ENCODE data around the gene SPACA5B.
"Not testable (repeated sequence)": the region's sequence is repeated elsewhere in the genome, so short reads cannot be mapped to it uniquely, and the experiment has no call there.

The SPACA5B gene

GRCh38 chrX:48179691-48180090 lies 49.3 kb downstream of the SPACA5B start:
- peak; percentile 79 for DNase-seq (ENCODE audit: low read depth)
- no peak for TF ChIP-seq CTCF (IDR thresholded peaks at IDR 0.05; ENCODE audit: insufficient read depth, low read depth, low read length, missing control alignments)
- no peak overlapping the region for H3K4me3 ChIP-seq (ENCODE audit: low read length)

DNA sequence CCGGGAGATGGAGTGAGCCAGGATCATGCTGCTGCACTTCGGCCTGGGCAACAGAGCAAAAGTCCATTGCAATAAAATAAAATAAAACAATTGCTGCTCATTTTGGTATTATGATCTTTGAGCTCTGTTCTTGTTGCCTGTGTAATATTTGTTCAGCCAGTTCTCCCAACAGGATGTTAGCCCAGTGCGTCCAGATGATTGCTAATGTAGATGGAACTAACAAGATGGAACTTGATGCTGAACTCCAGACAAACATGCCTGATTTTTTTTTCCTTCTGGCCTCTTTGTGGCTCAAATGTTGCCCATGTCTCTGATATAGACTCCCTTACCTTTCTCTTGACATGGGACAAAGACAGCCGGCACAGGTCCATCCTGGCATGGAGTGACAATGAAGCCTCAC lies 50.4 kb downstream of the SPACA5B start:
- H3K4me3 ChIP-seq (ENCODE audit: low read length): no peak overlapping the region
- no peak for TF ChIP-seq CTCF (IDR thresholded peaks at IDR 0.05; ENCODE audit: insufficient read depth, low read depth, low read length, missing control alignments)
- peak; percentile 50 for DNase-seq (ENCODE audit: low read depth)

- DNase-seq (ENCODE audit: low read depth); H3K4me3 ChIP-seq (ENCODE audit: low read length): not testable (repeated sequence)
These were observed 51.5 kb downstream of the SPACA5B start for GRCh38 chrX:48181882-48182281.
